ENCODE data around the gene RBBP5.

The RBBP5 gene

DNA sequence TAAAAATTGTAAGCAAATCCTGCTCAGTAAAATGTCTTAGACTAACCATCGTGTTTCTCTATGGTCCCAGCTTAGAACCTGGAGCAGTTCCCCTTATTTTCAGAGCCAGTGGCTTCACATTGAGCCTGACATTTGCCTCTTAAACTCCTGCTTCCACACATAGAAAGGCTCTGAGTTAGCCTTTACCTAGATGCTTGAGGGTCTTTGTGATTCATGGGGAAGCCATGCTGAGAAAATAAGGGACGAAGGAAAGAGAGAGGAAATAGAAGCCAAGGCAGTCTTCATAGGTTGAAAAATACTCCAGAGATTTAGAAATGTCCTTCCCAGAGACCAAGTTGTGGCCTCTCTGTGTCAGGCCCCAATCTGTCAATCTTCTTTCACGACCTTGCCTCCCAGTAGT is 16.1 kb upstream of the RBBP5 start:
- no peak for DNase-seq

DNA sequence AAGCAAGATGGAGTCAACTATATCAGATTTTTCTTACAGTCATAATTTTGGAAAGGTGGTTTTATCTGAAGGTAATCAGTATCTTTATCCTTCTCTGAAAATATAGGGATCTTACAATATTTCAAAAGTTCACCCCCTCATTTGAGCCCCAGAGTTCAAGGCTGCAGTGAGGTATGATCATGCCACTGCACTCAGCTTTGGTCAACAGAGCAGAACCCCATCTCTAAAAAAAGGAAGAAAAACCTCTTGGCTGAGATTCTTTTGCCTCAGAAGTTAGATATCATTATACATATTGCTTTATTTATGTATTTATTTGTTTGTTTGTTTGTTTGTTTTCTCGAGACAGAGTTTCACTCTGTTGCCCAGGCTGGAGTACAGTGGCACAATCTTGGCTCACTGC is 11.5 kb upstream of the RBBP5 start:
- no peak for DNase-seq

DNA sequence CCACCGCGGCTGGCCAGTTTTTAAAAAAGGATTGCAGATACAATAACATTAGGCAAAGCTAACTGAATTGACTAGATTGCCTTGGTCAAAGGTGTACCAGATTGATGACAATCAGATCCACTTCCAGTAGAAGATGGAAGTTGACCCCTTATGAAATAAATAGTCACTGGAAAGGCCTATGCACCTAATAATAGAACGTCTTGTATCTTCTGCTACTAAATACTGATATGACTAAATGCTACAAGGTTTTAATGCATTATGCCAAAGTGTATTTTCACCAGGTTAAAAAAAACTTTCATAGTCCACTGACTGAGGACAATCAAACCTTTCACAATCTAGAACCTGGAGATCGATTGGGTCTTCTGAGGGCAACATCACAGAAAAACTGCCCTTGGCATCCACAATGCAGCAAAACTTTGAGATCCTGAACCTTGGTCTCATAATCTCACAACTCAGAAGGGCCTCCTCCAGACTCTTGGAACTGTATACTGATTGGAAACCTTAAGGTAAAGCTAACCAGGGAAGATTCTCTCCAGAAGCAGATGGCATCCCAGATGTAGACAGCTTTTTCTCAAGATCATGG is 7.8 kb upstream of the RBBP5 start:
- no peak for DNase-seq

DNA sequence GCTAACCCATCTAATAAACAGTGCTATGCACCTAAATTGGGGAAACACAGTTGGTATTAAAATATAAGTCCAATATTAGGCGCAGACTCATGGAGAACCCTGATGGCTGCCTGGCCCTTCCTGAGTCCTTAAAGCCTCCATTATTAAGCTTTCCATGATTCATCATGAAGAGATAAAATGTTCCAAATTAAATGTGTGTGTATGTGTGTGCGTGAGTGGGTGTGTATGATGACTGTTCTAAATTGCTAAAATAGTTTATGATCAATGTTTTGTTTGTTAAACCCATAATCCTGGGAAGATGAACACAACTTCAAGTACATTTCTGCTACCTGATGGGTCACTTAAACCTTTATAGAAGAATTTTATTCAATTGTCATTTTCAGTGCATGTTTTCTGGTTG is 6.3 kb upstream of the RBBP5 start:
- no peak for DNase-seq

DNA sequence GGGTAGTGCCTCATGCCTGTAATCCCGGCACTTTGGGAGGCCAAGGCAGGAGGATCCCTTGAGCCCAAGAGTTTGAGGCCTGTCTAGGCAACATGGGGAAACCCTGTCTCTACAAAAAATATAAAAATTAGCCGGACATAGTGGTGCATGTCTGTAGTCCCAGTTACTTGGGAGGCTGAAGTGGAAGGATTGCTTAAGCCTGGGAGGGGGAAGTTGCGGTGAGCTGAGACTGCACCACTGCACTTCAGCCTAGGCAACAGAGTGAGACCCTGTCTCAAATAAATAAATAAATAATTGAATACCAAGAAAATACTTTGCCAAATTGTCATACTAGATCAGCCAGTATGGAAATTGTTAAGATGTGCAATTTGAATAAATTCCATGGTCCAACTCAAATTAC is 5.9 kb upstream of the RBBP5 start:
- no peak for DNase-seq

DNA sequence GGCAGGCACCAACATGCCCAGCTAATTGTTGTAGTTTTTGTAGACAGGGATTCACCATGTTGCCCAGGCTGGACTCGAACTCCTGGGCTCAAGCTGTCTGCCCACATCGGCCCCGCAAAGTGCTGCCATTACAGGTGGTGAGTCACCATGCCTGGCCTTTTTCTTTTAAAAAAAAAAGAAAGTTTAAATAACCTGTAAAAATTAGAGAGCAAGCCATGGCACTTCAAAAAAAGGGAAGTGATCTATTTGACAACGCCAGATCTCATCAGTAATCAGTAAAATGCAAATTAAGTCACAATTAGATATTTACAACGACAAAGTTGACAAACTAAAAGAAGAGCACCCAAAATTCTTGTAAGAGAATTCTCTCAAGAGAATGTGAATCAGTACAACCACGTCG is 2.9 kb upstream of the RBBP5 start:
- no peak for DNase-seq

DNA sequence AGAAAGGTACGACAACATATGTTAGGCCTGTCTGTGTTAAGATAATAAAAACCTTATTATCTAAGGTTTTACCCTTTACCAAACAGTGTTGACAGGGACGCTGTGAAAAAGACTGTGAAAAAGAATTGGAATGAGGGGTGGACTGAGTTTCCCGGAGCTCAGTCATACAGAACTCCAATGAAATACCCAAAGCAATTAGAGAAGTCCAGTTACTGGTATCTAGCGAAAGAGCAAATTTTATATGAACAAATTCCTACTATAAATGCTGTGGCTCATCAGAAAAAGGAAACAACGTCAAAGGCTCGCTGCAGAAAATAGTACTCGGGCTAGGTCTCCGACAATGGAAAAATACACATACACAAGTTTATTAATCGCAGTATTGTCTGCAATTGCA is 708 bp upstream of the RBBP5 start:
- no peak for DNase-seq

DNA sequence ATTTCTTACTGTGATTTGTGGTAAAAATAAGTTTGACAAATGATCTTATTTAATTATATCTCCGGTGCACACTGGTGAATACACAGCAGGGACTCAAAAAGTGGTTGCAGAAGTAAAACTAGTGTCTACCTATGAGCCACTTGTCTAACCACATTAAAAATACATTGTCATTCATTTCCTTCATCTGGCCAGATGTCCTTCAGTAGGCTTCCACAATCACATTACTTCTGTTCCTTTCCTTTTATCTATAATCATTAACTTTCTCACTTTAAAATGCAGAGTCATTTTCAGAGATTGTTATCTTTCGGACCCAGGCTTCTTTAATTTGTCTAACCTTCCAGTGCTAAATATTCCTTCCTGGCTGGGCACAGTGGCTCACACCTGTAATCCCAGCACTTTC is 3.0 kb downstream of the RBBP5 start:
- DNase-seq: no peak

DNA sequence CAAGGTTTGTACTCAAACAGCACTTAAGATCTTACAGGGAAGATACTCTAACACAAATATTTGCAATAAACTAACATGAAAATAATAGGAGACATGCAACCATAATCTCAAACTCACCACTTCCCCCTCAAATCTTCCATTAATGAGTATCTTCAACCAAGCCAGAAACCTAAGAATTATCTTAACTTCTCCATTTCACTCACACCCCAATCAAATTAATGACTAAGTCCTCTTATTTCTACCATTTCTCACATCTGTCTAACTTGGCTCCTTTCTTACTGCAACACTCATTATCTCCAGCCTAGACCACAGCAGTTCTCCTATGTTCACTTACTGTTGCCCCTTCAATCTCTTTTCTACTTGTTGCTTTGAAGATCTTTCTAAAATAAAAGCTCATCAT is 10.4 kb downstream of the RBBP5 start:
- DNase-seq: no peak

DNA sequence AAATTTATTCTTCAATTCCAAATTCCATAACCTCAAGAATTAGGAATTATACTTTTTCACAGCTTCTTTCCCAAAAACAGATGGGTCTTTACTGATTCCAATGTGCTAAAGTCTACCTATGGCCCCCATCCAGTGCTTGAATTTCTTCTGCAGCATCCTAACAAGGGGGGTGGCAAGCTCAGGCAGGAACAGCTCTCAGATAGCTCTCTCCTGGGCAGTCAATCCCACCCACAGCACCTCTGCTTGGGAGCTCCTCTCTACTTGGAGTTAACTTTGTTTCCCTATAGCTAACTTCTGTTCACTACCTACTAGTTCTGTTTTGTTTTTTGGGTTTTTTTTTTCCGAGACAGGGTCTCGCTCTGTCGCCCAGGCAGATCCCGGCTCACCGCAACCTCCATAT is 12.1 kb downstream of the RBBP5 start:
- no peak for DNase-seq

DNA sequence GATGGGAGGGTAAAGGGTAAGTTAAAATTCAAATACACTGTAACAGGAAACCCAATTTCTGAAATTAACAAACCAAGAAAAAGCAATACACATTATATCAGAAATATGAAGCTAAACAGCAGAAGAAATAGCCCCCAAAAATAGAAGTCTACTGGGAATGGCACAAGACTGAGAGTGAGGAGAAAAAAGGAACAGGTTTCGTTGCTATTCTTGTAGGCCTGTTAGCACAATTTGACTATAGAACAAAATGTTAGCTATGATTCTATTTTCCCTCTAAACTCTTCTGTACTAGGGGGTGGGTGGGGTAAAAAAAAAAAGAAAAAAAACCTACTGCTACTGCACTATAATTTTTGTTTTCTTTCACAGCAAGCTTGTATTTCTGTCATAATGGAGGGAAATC is 12.5 kb downstream of the RBBP5 start:
- no peak for DNase-seq

DNA sequence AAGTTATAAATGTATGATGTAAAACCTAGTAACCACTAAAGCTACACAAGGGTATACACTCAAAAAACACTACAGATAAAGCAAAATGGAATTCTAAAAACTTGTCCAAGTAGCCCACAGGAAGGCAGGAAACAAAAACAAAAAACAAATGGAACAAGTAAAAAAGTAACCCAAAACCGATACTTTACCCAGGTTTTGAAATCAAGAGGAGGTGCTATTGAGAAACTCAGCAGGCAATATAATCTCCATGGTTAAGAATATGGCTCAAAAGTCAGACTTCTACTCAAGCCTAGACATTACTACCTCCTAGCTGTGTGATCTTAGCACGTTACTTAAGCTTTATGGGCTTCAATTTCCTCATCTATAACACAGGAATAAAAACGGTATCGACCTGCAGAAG is 13.3 kb downstream of the RBBP5 start:
- no peak for DNase-seq

DNA sequence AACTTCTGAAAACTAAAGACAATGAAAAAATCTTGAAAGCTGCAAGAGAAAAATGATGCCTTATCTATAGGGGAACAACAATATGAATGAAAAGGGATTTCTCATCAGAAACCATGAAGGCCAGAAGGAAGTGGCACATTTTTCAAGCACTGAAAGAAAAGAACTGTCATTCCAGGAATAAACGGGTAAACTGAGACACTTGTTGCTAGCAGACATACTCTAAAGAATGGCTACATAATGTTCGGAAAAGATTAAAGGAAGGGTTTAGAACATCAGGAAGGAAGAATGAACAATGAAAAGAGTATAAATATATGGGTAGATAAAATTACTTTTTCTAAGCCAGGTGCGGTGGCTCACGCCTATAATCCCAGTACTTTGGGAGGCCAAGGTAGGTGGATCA is 14.5 kb downstream of the RBBP5 start:
- DNase-seq: no peak

DNA sequence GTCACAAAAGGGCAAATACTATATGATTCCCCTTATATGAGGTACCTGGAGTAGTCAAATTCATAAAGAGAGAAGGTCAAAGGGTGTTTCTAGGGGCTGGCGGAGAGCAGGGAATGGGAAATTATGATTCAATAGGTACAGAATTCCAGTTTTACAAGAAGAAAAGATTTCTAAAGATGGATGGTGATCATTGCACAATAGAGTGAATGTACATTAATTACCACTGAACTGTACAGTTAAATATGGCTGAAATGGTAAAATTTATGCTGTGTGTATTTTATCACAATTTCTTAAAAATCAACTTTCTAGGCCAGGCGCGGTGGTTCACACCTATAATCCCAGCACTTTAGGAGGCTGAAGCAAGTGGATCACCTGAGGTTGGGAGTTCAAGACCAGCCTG is 19.4 kb downstream of the RBBP5 start:
- DNase-seq: no peak

DNA sequence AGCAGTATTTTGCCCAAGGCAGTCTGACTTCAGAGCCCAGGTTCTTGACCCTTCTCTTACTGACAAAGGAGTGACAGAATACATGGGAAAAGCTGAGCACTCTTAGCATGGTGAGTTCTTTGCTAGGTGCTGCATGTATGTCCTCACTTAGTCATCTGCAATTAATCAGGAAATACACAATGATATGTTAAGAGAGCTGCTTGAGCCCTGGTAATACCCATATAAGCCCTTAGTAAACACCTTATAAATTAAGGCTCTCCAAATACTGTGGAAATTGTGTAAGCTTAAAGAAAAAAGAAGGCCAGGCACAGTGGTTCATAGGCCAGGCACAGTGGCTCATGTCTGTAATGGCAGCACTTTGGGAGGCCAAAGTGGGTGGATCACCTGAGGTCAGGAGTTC is 23.5 kb downstream of the RBBP5 start:
- no peak for DNase-seq

DNA sequence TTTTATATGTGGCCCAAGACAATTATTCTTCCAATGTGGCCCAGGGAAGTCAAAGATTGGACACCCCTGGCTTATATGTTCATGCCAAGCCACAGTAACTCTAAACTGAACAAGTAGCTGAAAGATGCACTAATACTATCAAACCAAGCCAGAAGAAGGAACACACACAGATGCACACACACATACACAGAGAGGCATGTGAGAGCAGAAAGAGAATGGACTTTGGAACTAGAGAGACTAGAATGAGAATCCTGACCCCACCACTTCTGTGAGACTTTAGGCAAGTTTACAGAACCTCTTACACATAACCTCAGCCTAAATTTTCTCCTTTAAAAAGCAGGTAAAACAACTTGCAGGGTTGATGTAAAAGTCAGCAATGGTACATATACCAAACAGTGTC is 26.4 kb downstream of the RBBP5 start:
- DNase-seq: no peak

DNA sequence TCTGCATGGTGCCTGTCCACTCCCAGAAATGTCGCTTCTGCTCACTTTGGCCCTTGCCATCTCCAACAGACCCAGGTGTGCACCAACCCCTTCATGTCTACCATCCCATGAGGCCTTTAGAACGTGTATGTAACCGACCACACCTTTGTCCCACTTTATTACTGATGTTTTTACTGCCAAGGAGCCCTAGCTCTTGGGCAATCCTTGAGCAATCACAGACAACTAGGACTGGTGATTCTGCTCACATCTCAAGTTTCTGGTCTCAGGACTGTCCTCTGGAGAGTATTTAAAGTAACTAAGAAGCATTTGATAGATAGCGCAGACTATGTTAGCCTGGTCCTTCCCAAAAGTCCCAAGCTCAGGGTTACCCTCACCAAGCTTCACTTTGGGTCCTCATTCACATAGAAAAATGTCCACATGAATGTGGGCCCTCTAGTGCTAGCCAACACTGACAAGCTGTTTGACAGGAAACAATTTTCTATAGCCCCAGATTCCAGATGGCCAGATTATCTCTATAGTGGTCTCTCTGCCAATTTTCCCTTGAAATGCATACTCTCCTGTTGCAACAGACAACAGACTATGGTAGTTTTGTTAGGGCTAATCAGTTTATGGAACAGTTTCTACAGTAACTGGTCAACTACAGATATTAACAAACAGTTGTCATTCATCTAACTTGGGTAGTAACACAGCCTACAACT is 30.6 kb downstream of the RBBP5 start:
- DNase-seq: no peak

DNA sequence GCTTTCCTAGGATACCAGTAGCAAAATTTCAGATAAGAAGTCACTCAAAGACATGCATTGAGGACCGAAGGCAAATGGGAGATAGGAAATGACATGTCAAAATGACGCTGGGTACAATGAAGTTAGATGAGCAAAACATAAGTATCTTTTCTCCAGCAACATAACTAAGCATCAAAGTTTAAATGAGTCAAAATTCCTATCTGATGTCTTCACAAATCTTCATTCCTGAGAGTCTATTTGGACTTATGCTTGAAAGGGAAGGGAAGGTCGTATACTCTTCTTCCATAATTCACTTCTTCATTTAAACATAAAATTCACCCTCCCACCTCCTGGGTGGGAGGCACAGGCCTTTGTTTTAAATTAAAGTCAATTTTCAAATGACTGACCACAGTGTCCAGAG is 33.4 kb downstream of the RBBP5 start:
- DNase-seq: no peak

DNA sequence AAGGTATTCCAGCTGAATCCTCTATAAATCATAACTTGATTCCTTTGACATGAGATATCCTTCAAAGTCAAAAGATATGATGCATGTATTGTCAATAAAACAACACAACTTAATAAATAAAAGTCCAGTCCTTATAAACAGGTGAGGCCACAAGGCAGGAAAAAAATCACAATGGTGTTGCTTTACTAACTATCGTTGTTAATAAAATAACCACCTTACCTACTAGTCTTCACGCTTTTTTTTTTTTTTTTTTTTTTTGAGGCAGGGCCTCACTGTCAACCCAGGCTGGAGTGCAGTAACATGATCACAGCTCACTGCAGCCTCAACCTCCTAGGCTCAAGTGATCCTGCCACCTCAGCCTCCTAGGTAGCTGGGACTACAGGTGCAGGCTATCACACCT is 37.4 kb downstream of the RBBP5 start, which contains the start of gene TMEM81:
TMEM81 (minus strand) TSS at position 101 of the 400 bp plus-strand sequence. CDS start 140 bp downstream, outside the sequence.
- no peak for DNase-seq

DNA sequence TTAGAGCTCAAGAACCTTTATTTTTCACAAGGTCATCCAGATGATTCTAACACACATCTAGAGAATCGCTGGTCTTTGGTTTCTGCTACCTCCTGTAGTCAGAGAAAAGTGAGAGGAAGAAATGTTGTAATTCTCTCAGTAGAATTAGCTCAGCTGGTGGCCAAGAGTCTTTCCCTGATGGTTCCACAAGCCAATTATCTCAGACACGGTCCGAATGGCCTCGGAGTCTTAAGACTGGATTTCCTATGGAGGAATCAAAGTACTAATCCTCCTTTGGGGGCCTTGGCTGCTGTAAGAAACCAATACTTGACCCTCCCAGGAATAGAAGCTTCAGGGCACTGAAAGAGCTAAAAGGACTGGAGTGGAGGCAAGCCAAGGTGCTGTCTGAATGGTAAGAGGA is 39.3 kb downstream of the RBBP5 start:
- DNase-seq: no peak

DNA sequence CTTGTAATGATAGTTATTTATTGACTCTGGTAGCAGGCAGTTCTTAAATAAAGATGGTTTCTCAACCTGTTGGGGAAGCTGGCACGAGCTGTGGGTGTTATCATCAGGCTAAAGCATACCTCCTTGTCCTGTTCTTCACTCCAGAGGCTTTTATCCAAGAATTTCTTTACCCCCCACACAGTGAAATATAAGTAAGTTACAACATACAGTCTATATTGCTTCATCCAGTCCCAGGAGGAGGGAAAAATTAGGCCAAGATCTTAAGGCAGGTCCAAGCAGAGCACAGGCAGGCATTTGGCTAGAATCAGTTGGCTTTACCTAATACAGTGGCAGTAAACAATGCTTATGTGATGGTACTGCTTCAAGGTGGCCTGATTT is 43.9 kb downstream of the RBBP5 start:
- DNase-seq: no peak

DNA sequence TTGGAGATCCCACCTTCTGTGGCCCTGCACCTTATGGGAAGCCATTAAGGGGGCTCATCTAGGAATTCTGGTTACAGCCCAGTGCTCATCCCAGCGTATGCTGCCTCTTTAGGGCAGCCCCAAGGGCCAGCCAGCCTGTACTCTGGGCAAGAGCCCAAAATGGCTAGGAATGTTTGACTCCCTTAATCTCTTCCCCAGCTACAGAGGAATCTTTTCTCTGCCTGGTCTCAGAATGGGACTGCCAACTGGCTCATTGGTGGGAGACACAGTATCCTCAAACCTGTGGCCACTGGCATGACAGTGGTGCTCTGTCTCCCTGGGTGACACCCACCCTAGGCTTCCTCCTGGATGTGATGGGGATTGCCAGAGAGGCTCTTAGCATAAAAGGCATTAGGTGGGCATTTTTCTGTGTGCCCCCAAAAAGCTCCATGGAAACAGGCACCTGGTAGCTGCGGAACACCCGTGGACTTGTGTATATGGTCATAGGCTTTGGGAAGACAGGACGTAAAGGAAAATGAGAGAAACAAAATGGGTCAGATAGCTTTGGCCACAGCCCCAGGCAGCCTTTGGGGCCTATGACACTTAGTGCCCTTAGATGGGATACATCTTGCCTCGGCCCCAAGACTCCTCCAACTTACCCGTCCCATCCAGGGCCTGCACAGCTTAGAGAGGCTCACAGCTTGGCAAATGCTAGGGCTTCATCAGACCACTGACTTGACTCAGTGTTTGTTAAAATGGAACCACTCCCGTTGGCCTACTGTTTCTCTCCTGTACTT is 44.4 kb downstream of the RBBP5 start:
- no peak for DNase-seq

DNA sequence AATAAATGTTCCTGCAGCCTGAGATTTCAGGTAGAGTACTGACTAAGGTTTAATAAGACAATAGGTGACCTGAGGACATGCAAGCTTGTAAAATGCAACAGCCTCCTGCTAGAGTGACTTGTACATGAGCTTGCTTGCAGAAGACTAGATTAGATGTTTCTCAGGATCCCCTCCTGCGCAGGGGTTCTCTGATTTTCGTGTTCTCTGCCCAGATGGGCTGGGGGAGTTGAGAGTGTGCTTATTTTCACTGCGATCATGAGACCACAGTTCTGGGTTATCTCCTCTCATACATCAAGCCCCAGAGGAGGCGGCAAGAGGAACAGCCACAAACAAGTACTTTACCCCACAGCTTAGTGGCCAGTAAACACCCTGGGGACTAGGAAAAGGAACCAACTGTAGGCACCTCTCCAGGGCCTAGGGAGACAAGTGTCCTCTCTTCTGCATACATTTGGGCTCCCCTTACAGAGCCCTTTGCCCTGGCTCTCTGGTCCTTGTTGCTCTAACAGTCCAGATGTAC is 45.5 kb downstream of the RBBP5 start:
- no peak for DNase-seq
